Uterus (tissue), 4 donors: ENCODE results near the gene YBEY. TPM values are rescaled to one million over a fixed set of nuclear protein-coding genes. Genes with fewer than 3 reads are reported as not detected.

Experiments
- DNase-seq, 2 donors: peaks; one replicate each; pipeline ENCODE4 v3.0.0-alpha.2; 2019 to 2020
- H3K27ac ChIP-seq, 2 donors: fragments of 200-600 bp; sonication (generic); 1 replicate in 1 of 2; 2 replicates in 1 of 2; pipeline ENCODE4 v1.5.1; 2016 to 2018
- H3K27me3 ChIP-seq, 2 donors: fragments of 200-600 bp; sonication (generic); one replicate each; pipeline ENCODE4 v1.5.1; 2018 to 2019; ENCODE audit warnings: control low read depth in 1 of 2
- H3K36me3 ChIP-seq, 2 donors: fragments of 200-600 bp; sonication (generic); one replicate each; pipeline ENCODE4 v1.5.1; 2019; ENCODE audit warnings: control low read depth in 1 of 2
- H3K4me1 ChIP-seq, 2 donors: fragments of 200-600 bp; sonication (generic); one replicate each; pipeline ENCODE4 v1.5.1; 2018 to 2019; ENCODE audit warnings: control low read depth in 1 of 2
- H3K4me3 ChIP-seq, 2 donors: fragments of 200-600 bp; sonication (generic); 1 replicate in 1 of 2; 2 replicates in 1 of 2; pipeline ENCODE4 v1.5.1; 2018 to 2019; ENCODE audit warnings: mild to moderate bottlenecking in 1 of 2
- H3K9me3 ChIP-seq, 2 donors: fragments of 200-600 bp; sonication (generic); one replicate each; pipeline ENCODE4 v1.5.1; 2019; ENCODE audit warnings: control low read depth in 1 of 2
- CTCF ChIP-seq, 4 experiments: fragments of 200-600 bp in 2 of 4; fragments of 450-650 bp in 2 of 4; sonication (generic) in 2 of 4; IDR thresholded peaks; one replicate each; pipeline ENCODE4 v1.5.1; 2016 to 2019; ENCODE audit warnings: antibody characterized with exemption in 4 of 4, mild to moderate bottlenecking in 2 of 4, moderate library complexity in 1 of 4
- POLR2A ChIP-seq, 2 donors: fragments of 450-650 bp; IDR thresholded peaks; one replicate each; pipeline ENCODE4 v1.6.1; 2016; ENCODE audit warnings: antibody characterized with exemption in 2 of 2, mild to moderate bottlenecking in 1 of 2, moderate library complexity in 1 of 2
- intact Hi-C: fragments of 100-400 bp; cut with DNase I; formaldehyde crosslinking; loops from one replicate; pipeline ENCODE4 v1.15.1; 2023; ENCODE audit warnings: low total_unique reads
- total RNA-seq, 4 donors: library from RNA; depleted of rRNA in 3 of 4; stranded (reverse); fragments of >200 nt in 3 of 4; gene quantifications; one replicate each; pipeline versions ENCODE4 v1.1.0 to v1.2.4, GENCODE V29; 2014 to 2023
- donor health status: DM: yes; HTN: yes; CAD: no.

The YBEY gene
- total RNA-seq, 4 donors from 2014 or later = 2.9 to 78.6 (median 13.0) TPM

- Histone ChIP-seq H3K27me3 (no peaks in the 10 kb centered on the region), H3K36me3 (no peaks in the 10 kb centered on the region), H3K4me1 (no peaks in the 10 kb centered on the region), H3K4me3 (no peak overlapping the region), H3K9me3 (no peaks in the 10 kb centered on the region), H3K27ac (no peak overlapping the region)
- TF ChIP-seq CTCF (IDR thresholded peaks at IDR 0.05) = no peak
- no peak for TF ChIP-seq POLR2A (IDR thresholded peaks at IDR 0.05)
- DNase-seq = no peak
- intact Hi-C loops = no loop called here
These were observed 21.4 kb upstream of the YBEY start for GRCh38 chr21:46264690-46265144.

GRCh38 chr21:46265736-46266525 lies 20.2 kb upstream of the YBEY start:
- intact Hi-C loops = no loop called here
- H3K4me1 ChIP-seq = no peaks in the 10 kb centered on the region
- DNase-seq = no peak
- H3K36me3 ChIP-seq = no peaks in the 10 kb centered on the region
- TF ChIP-seq CTCF (IDR thresholded peaks at IDR 0.05) (no peak), POLR2A (IDR thresholded peaks at IDR 0.05) (no peak)
- H3K27me3 ChIP-seq = no peaks in the 10 kb centered on the region
- no peaks in the 10 kb centered on the region for H3K9me3 ChIP-seq
- H3K4me3 ChIP-seq = no peak overlapping the region
- H3K27ac ChIP-seq = no peak overlapping the region

- intact Hi-C loops = no loop called here
- no peak for TF ChIP-seq POLR2A (IDR thresholded peaks at IDR 0.05)
- TF ChIP-seq CTCF (IDR thresholded peaks at IDR 0.05) = no peak
- Histone ChIP-seq H3K36me3 (no peaks in the 10 kb centered on the region), H3K27me3 (no peaks in the 10 kb centered on the region), H3K4me3 (no peak overlapping the region), H3K9me3 (no peaks in the 10 kb centered on the region), H3K27ac (no peak overlapping the region), H3K4me1 (no peaks in the 10 kb centered on the region)
- no peak for DNase-seq
These were observed 19.2 kb upstream of the YBEY start for GRCh38 chr21:46266946-46267345.

GRCh38 chr21:46268371-46268770 lies 17.8 kb upstream of the YBEY start:
- intact Hi-C loops = no loop called here
- Histone ChIP-seq H3K36me3 (no peaks in the 10 kb centered on the region), H3K27me3 (no peaks in the 10 kb centered on the region), H3K27ac (no peak overlapping the region), H3K4me1 (no peaks in the 10 kb centered on the region), H3K4me3 (no peak overlapping the region), H3K9me3 (no peaks in the 10 kb centered on the region)
- no peak for TF ChIP-seq POLR2A (IDR thresholded peaks at IDR 0.05)
- no peak for TF ChIP-seq CTCF (IDR thresholded peaks at IDR 0.05)
- DNase-seq = no peak

- TF ChIP-seq POLR2A (IDR thresholded peaks at IDR 0.05) = no peak
- H3K36me3 ChIP-seq = no peaks in the 10 kb centered on the region
These were observed 16.7 kb upstream of the YBEY start for GRCh38 chr21:46269466-46269865.

More at GRCh38 chr21:46269466-46269865, 16.7 kb upstream of the YBEY start:
- DNase-seq = no peak
- Histone ChIP-seq H3K4me1 (no peaks in the 10 kb centered on the region), H3K4me3 (no peak overlapping the region), H3K27me3 (no peaks in the 10 kb centered on the region), H3K9me3 (no peaks in the 10 kb centered on the region), H3K27ac (no peak overlapping the region)
- intact Hi-C loops = no loop called here
